Liver (tissue), 9 donors: Measurements from ENCODE around the gene GPR39. TPM values are rescaled to one million over a fixed set of nuclear protein-coding genes. Genes with fewer than 3 reads are reported as not detected.

Experiments
- DNase-seq: peaks from one replicate; pipeline ENCODE4 v3.0.0-alpha.2; 2017; ENCODE audit warnings: low spot score
- H3K27ac ChIP-seq, 2 donors: one replicate each; pipeline ENCODE4 v1.7.0; 2013; ENCODE audit warnings: inconsistent platforms in 2 of 2, low read length in 2 of 2, control low read depth in 1 of 2, low read depth in 1 of 2, mild to moderate bottlenecking in 1 of 2
- H3K27me3 ChIP-seq, 4 donors: one replicate each; pipeline versions ENCODE4 v1.6.1 to v1.7.0; 2013; ENCODE audit warnings: low read length in 3 of 4, inconsistent platforms in 1 of 4, mild to moderate bottlenecking in 1 of 4, moderate library complexity in 1 of 4; ENCODE audit not compliant: control insufficient read depth in 4 of 4, insufficient read depth in 4 of 4
- H3K36me3 ChIP-seq, 4 donors: one replicate each; pipeline versions ENCODE4 v1.6.1 to v1.7.0; 2013; ENCODE audit warnings: low read length in 3 of 4, mild to moderate bottlenecking in 3 of 4, low read depth in 1 of 4, moderate library complexity in 1 of 4; ENCODE audit not compliant: control insufficient read depth in 4 of 4, insufficient read depth in 3 of 4
- H3K4me1 ChIP-seq, 4 donors: one replicate each; pipeline versions ENCODE4 v1.6.1 to v1.7.0; 2013; ENCODE audit warnings: low read length in 3 of 4, mild to moderate bottlenecking in 3 of 4, moderate library complexity in 1 of 4; ENCODE audit not compliant: control insufficient read depth in 4 of 4, insufficient read depth in 4 of 4
- H3K4me3 ChIP-seq, 3 donors: one replicate each; pipeline versions ENCODE4 v1.6.1 to v1.7.0; 2013; ENCODE audit warnings: low read length in 3 of 3, control low read depth in 1 of 3, low read depth in 1 of 3, mild to moderate bottlenecking in 1 of 3
- H3K9ac ChIP-seq, 2 donors: one replicate each; pipeline ENCODE4 v1.7.0; 2013; ENCODE audit warnings: low read length in 2 of 2, mild to moderate bottlenecking in 2 of 2, moderate library complexity in 2 of 2, control low read depth in 1 of 2, low read depth in 1 of 2
- H3K9me3 ChIP-seq, 4 donors: one replicate each; pipeline versions ENCODE4 v1.6.1 to v1.7.0; 2013; ENCODE audit warnings: low read length in 3 of 4; ENCODE audit not compliant: control insufficient read depth in 4 of 4
- EGR1 ChIP-seq, 2 donors: IDR thresholded peaks; 2 replicates each; pipeline ENCODE4 v1.6.1; 2016 to 2018; ENCODE audit warnings: antibody characterized with exemption in 2 of 2, low read depth in 2 of 2
- FOXA1 ChIP-seq: IDR thresholded peaks from 2 replicates; pipeline ENCODE4 v1.6.1; 2016; ENCODE audit warnings: antibody characterized with exemption
- GABPA ChIP-seq, 2 donors: IDR thresholded peaks in 1 of 2; conservative IDR thresholded peaks in 1 of 2; 2 replicates each; pipeline ENCODE4 v1.6.1; 2016; ENCODE audit warnings: antibody characterized with exemption in 2 of 2, mild to moderate bottlenecking in 1 of 2, moderate library complexity in 1 of 2
- HNF4A ChIP-seq, 2 donors: conservative IDR thresholded peaks; 2 replicates each; pipeline ENCODE4 v1.6.1; 2016; ENCODE audit warnings: antibody characterized with exemption in 2 of 2, mild to moderate bottlenecking in 2 of 2
- JUND ChIP-seq, 2 donors: IDR thresholded peaks; 2 replicates each; pipeline ENCODE4 v1.6.1; 2016; ENCODE audit warnings: antibody characterized with exemption in 2 of 2
- MAX ChIP-seq: IDR thresholded peaks from 2 replicates; pipeline ENCODE4 v1.6.1; 2016; ENCODE audit warnings: antibody characterized with exemption
- RAD21 ChIP-seq, 2 donors: IDR thresholded peaks; 2 replicates each; pipeline ENCODE4 v1.6.1; 2016; ENCODE audit warnings: antibody characterized with exemption in 2 of 2, mild to moderate bottlenecking in 2 of 2
- RXRA ChIP-seq, 2 donors: IDR thresholded peaks; 2 replicates each; pipeline ENCODE4 v1.6.1; 2017 to 2018; ENCODE audit warnings: antibody characterized with exemption in 2 of 2, mild to moderate bottlenecking in 1 of 2
- SP1 ChIP-seq: IDR thresholded peaks from 2 replicates; pipeline ENCODE4 v1.6.1; 2018; ENCODE audit warnings: antibody characterized with exemption, mild to moderate bottlenecking
- TAF1 ChIP-seq: conservative IDR thresholded peaks from 2 replicates; pipeline ENCODE4 v1.6.1; 2016; ENCODE audit warnings: antibody characterized with exemption, mild to moderate bottlenecking
- YY1 ChIP-seq: IDR thresholded peaks from 2 replicates; pipeline ENCODE4 v1.6.1; 2016; ENCODE audit warnings: antibody characterized with exemption, mild to moderate bottlenecking
- WGBS: extraction: QIAGEN DNeasy Blood & Tissue Kit; methylation state at CpG from one replicate; pipeline ENCODE4 v1.1.7; 2013; 5-methylcytosine and 5-hydroxymethylcytosine counted together
- polyA plus RNA-seq, 2 donors: library from polyadenylated mRNA; stranded (reverse) in 1 of 2; unstranded in 1 of 2; fragments of 200-250 nt in 1 of 2; fragments of >200 nt in 1 of 2; fragmentation: Nextera tagmentation in 1 of 2; extraction: Ambion mirVana in 1 of 2; gene quantifications; one replicate each; pipeline versions ENCODE4 v1.2.1 to v1.2.3, GENCODE V29; 2013 to 2015
- total RNA-seq, 2 donors: library from RNA; depleted of rRNA; stranded (reverse); fragments of >200 nt; gene quantifications; one replicate each; pipeline ENCODE4 v1.2.3, GENCODE V29; 2014
- TF ChIP-seq, protein P1 (sequence below): IDR thresholded peaks from 2 replicates; pipeline ENCODE4 v1.6.1; 2016; ENCODE audit warnings: antibody characterized with exemption, mild to moderate bottlenecking
- TF ChIP-seq, protein P2 (sequence below): fragments of 150-350 bp; IDR thresholded peaks from 2 replicates; pipeline ENCODE4 v1.5.1; 2017; ENCODE audit warnings: improper control_type of control experiment, low read depth, low read length; ENCODE audit not compliant: missing input control
- TF ChIP-seq, protein P3 (sequence below): IDR thresholded peaks from 2 replicates; pipeline ENCODE4 v1.6.1; 2016; ENCODE audit warnings: antibody characterized with exemption
- donor health status: healthy.
- donor health status: healthy.
- donor health status: healthy.
- donor health status: healthy.
- donor health status: healthy.

Gene GPR39
- total and polyA plus RNA-seq, 4 donors = 2.2 to 13.0 (median 2.8) TPM

GRCh38 chr2:132489150-132489549 is 72.5 kb downstream of the GPR39 start:
- peak; percentile 38 for DNase-seq

DNA sequence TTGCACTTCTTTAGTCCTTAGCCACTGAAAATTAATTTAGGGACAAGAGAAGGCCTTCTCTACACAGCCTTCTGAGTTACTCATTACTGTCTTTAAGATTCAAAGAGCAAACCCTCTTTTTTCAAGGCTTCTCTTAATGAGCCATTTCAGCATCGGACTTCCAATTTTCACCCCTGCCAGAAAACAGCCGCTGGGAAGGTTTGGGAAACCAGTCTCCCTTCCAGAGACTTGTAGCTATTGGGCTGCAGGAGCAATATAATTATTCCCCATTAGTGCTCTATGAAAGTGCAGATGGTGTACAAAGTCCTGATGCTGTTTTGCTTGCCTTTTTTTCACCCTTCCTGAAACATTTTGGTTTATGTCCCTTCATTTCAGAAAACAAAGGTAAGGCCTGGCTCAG is 79.3 kb downstream of the GPR39 start:
- Histone ChIP-seq H3K9me3 (no peaks in the 10 kb centered on the region), H3K27me3 (no peaks in the 10 kb centered on the region), H3K9ac (no peak overlapping the region), H3K4me3 (no peak overlapping the region), H3K4me1 (no peaks in the 10 kb centered on the region), H3K27ac (no peak overlapping the region), H3K36me3 (no peaks in the 10 kb centered on the region)
- WGBS = 96% methylated on average over 2 of the region's 2 CpGs
- DNase-seq = no peak
- TF ChIP-seq TAF1 = no peak
- no peak for TF ChIP-seq SP1

More at GRCh38 chr2:132489150-132489549, 72.5 kb downstream of the GPR39 start:
- Histone ChIP-seq H3K36me3 (no peaks in the 10 kb centered on the region), H3K27ac (no peak overlapping the region), H3K9me3 (no peaks in the 10 kb centered on the region), H3K9ac (no peak overlapping the region), H3K27me3 (no peaks in the 10 kb centered on the region), H3K4me3 (no peak overlapping the region), H3K4me1 (no peaks in the 10 kb centered on the region)
- 44% methylated on average over 18 of the region's 18 CpGs for WGBS
- TF ChIP-seq YY1 = no peak
- TF ChIP-seq, protein P1, sequence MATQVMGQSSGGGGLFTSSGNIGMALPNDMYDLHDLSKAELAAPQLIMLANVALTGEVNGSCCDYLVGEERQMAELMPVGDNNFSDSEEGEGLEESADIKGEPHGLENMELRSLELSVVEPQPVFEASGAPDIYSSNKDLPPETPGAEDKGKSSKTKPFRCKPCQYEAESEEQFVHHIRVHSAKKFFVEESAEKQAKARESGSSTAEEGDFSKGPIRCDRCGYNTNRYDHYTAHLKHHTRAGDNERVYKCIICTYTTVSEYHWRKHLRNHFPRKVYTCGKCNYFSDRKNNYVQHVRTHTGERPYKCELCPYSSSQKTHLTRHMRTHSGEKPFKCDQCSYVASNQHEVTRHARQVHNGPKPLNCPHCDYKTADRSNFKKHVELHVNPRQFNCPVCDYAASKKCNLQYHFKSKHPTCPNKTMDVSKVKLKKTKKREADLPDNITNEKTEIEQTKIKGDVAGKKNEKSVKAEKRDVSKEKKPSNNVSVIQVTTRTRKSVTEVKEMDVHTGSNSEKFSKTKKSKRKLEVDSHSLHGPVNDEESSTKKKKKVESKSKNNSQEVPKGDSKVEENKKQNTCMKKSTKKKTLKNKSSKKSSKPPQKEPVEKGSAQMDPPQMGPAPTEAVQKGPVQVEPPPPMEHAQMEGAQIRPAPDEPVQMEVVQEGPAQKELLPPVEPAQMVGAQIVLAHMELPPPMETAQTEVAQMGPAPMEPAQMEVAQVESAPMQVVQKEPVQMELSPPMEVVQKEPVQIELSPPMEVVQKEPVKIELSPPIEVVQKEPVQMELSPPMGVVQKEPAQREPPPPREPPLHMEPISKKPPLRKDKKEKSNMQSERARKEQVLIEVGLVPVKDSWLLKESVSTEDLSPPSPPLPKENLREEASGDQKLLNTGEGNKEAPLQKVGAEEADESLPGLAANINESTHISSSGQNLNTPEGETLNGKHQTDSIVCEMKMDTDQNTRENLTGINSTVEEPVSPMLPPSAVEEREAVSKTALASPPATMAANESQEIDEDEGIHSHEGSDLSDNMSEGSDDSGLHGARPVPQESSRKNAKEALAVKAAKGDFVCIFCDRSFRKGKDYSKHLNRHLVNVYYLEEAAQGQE = peak; percentile 96

- no peak for DNase-seq
Observed at GRCh38 chr2:132496555-132496954, 80.0 kb downstream of the GPR39 start.

DNA sequence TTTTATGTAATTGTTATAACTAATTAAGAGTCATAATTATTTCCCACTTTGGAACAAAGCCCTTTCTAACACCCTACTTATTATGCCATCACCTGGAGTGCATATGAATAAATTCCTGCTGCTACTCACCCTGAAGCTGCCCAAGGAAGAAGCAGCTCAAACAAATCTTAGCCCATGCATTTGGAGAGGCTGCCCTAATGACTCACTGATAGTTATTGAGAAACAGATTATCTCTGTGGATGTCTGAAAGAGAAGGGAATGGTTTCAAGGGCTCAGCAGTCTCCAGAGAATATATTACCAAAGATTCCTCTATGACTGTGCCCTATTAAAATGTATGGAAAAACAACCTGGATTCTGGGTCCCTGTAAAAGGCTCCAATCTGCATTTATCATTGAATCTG is 81.0 kb downstream of the GPR39 start:
- H3K9me3 ChIP-seq = no peaks in the 10 kb centered on the region
- no peak for DNase-seq
- H3K27me3 ChIP-seq = no peaks in the 10 kb centered on the region
- no peak overlapping the region for H3K27ac ChIP-seq
- H3K9ac ChIP-seq = no peak overlapping the region
- H3K36me3 ChIP-seq = no peaks in the 10 kb centered on the region
- H3K4me1 ChIP-seq = no peaks in the 10 kb centered on the region
- H3K4me3 ChIP-seq = no peak overlapping the region
- no peak for TF ChIP-seq TAF1
- TF ChIP-seq, protein P1 = no peak
- TF ChIP-seq, protein P2, sequence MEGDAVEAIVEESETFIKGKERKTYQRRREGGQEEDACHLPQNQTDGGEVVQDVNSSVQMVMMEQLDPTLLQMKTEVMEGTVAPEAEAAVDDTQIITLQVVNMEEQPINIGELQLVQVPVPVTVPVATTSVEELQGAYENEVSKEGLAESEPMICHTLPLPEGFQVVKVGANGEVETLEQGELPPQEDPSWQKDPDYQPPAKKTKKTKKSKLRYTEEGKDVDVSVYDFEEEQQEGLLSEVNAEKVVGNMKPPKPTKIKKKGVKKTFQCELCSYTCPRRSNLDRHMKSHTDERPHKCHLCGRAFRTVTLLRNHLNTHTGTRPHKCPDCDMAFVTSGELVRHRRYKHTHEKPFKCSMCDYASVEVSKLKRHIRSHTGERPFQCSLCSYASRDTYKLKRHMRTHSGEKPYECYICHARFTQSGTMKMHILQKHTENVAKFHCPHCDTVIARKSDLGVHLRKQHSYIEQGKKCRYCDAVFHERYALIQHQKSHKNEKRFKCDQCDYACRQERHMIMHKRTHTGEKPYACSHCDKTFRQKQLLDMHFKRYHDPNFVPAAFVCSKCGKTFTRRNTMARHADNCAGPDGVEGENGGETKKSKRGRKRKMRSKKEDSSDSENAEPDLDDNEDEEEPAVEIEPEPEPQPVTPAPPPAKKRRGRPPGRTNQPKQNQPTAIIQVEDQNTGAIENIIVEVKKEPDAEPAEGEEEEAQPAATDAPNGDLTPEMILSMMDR = no peak
- no peak for TF ChIP-seq JUND (IDR thresholded peaks at IDR 0.05)
- TF ChIP-seq FOXA1 = no peak
- no peak for TF ChIP-seq EGR1 (IDR thresholded peaks at IDR 0.05; ENCODE audit: low read depth in 2 of 2)
- TF ChIP-seq RXRA (IDR thresholded peaks at IDR 0.05) = no peak
- TF ChIP-seq GABPA (IDR thresholded peaks at IDR 0.05 in 1 of 2, conservative IDR thresholded peaks at IDR 0.05 in 1 of 2) = no peak
- no peak for TF ChIP-seq SP1
- no peak for TF ChIP-seq RAD21 (IDR thresholded peaks at IDR 0.05)
- no peak for TF ChIP-seq MAX

More at GRCh38 chr2:132496555-132496954, 80.0 kb downstream of the GPR39 start:
- TF ChIP-seq RAD21 (IDR thresholded peaks at IDR 0.05) (no peak), SP1 (no peak), YY1 (no peak), HNF4A (conservative IDR thresholded peaks at IDR 0.05) (no peak), EGR1 (IDR thresholded peaks at IDR 0.05; ENCODE audit: low read depth in 2 of 2) (no peak), JUND (IDR thresholded peaks at IDR 0.05) (no peak)
- TF ChIP-seq, protein P3, sequence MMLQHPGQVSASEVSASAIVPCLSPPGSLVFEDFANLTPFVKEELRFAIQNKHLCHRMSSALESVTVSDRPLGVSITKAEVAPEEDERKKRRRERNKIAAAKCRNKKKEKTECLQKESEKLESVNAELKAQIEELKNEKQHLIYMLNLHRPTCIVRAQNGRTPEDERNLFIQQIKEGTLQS = no peak
- H3K9ac ChIP-seq = no peak overlapping the region
- no peak overlapping the region for H3K27ac ChIP-seq
- no peaks in the 10 kb centered on the region for H3K4me1 ChIP-seq
- 89% methylated on average over 4 of the region's 4 CpGs for WGBS
- H3K27me3 ChIP-seq = no peaks in the 10 kb centered on the region
- no peaks in the 10 kb centered on the region for H3K9me3 ChIP-seq
- no peaks in the 10 kb centered on the region for H3K36me3 ChIP-seq
- no peak overlapping the region for H3K4me3 ChIP-seq
